PC-3 (cell line): ENCODE measurements around the gene KIFAP3. TPM values are rescaled to one million over a fixed set of nuclear protein-coding genes. Genes with fewer than 3 reads are reported as not detected.
"Not testable (repeated sequence)": the region's sequence is repeated elsewhere in the genome, so short reads cannot be mapped to it uniquely, and the experiment has no call there.

Source experiments
- ATAC-seq: fragments of 200-7000 bp; cut with Tn5 transposase; 2 replicates; pipeline ENCODE4 v1.9.1; 2020; ENCODE audit warnings: mild to moderate bottlenecking, moderate library complexity
- BruUV-seq: library from RNA; stranded (reverse); fragments of 400-500 nt; replicated peaks from 2 replicates; lab custom pipeline; 2021; lab: Mats Ljungman, UMichigan
- CTCF ChIA-PET: fragments of 300-600 bp; sonication (Branson Sonifier 250); formaldehyde crosslinking; loops from one replicate; lab custom pipeline; 2022; ENCODE audit warnings: antibody characterized with exemption; lab: Charles Lee
- POLR2A ChIA-PET: fragments of 300-600 bp; sonication (Branson Sonifier 250); formaldehyde crosslinking; loops from one replicate; lab custom pipeline; 2022; ENCODE audit warnings: antibody characterized with exemption; ENCODE audit not compliant: unreplicated experiment; lab: Charles Lee
- DNase-seq: peaks from one replicate; pipeline ENCODE4 v3.0.0-alpha.2; 2015
- H2AFZ ChIP-seq: fragments of 300-600 bp; sonication (generic); 2 replicates; pipeline ENCODE4 v1.6.0; 2016; ENCODE audit warnings: antibody characterized with exemption, low read length
- H3F3A ChIP-seq: fragments of 300-600 bp; sonication (generic); one replicate; pipeline ENCODE4 v1.6.0; 2017; ENCODE audit warnings: antibody characterized with exemption, low read length, control low read depth, mild to moderate bottlenecking; ENCODE audit not compliant: unreplicated experiment
- H3K27ac ChIP-seq: fragments of 300-600 bp; sonication (generic); 2 replicates; pipeline ENCODE4 v1.5.1; 2016; ENCODE audit warnings: mild to moderate bottlenecking, low read length
- H3K27me3 ChIP-seq: fragments of 300-600 bp; sonication (generic); 2 replicates; pipeline ENCODE4 v1.6.1; 2016; ENCODE audit warnings: low read length, mixed read lengths
- H3K36me3 ChIP-seq: fragments of 300-600 bp; sonication (generic); 2 replicates; pipeline ENCODE4 v1.6.1; 2016; ENCODE audit warnings: low read depth, mixed run types, low read length, mixed read lengths
- H3K4me1 ChIP-seq: fragments of 300-600 bp; sonication (generic); 2 replicates; pipeline ENCODE4 v1.5.1; 2016; ENCODE audit warnings: low read length; ENCODE audit not compliant: insufficient read depth
- H3K4me2 ChIP-seq: fragments of 300-600 bp; sonication (generic); 2 replicates; pipeline ENCODE4 v1.6.0; 2016; ENCODE audit warnings: low read length
- H3K4me3 ChIP-seq: fragments of 300-600 bp; sonication (generic); 2 replicates; pipeline ENCODE4 v1.5.1; 2016; ENCODE audit warnings: mild to moderate bottlenecking, low read length, mixed read lengths
- H3K79me2 ChIP-seq: fragments of 300-600 bp; sonication (generic); 2 replicates; pipeline ENCODE4 v1.6.1; 2017; ENCODE audit warnings: low read length, mixed read lengths
- H3K9ac ChIP-seq: fragments of 300-600 bp; sonication (generic); 2 replicates; pipeline ENCODE4 v1.6.0; 2016; ENCODE audit warnings: mild to moderate bottlenecking, low read length
- H3K9me2 ChIP-seq: fragments of 300-600 bp; sonication (generic); replicated peaks from 2 replicates; pipeline ENCODE4 v1.6.1; 2016; ENCODE audit warnings: mixed run types, low read length, mixed read lengths
- H3K9me3 ChIP-seq: fragments of 300-600 bp; sonication (generic); 2 replicates; pipeline ENCODE4 v1.6.1; 2016; ENCODE audit warnings: low read length, mixed read lengths
- H4K20me1 ChIP-seq: fragments of 300-600 bp; sonication (generic); 2 replicates; pipeline ENCODE4 v1.6.1; 2016; ENCODE audit warnings: low read length, mixed read lengths
- EZH2 ChIP-seq: fragments of 300-600 bp; sonication (generic); IDR thresholded peaks from one replicate; pipeline ENCODE4 v1.6.1; 2017; ENCODE audit warnings: antibody characterized with exemption, mild to moderate bottlenecking, low read length; ENCODE audit not compliant: unreplicated experiment
- EZH2phosphoT487 ChIP-seq: fragments of 300-600 bp; sonication (generic); IDR thresholded peaks from 2 replicates; pipeline ENCODE4 v1.6.1; 2018; ENCODE audit warnings: mild to moderate bottlenecking, antibody characterized with exemption, low read length, borderline replicate concordance
- intact Hi-C: fragments of 100-400 bp; cut with micrococcal nuclease; formaldehyde crosslinking; loops from 2 replicates; pipeline ENCODE4 v1.9.0; 2023
- total RNA-seq: library from RNA; depleted of rRNA; stranded (reverse); fragments of >200 nt; gene quantifications from 2 replicates; pipeline ENCODE4 v1.2.3, GENCODE V29; 2014
- TF ChIP-seq, protein P1 (sequence below): fragments of 300-600 bp; sonication (generic); conservative IDR thresholded peaks from 2 replicates; pipeline ENCODE4 v1.5.1; 2017; ENCODE audit warnings: antibody characterized with exemption, low read depth, mild to moderate bottlenecking, low read length

KIFAP3 gene
- total RNA-seq, 1 experiment from 2014 or later = 6.9 TPM

DNA sequence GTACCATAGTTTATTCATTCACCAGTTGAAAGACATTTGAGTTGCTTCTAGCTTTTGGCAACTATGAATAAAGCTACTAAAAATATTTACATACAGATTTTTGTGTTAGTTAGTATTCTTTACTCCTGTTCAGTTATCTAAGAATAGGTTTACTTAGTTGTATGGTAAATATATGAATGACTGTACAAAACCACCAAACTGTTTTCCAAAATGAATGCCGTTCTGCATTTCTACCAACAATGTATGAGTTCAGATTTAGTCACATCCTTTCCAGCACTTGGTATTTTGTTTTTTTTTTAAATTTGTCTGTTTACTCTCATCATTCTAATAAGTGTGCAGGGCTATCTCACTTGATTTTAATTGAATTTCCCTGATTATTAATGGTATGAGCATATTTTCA, 3.4 kb upstream of the KIFAP3 start:
- CTCF ChIA-PET = no interaction called here

DNA sequence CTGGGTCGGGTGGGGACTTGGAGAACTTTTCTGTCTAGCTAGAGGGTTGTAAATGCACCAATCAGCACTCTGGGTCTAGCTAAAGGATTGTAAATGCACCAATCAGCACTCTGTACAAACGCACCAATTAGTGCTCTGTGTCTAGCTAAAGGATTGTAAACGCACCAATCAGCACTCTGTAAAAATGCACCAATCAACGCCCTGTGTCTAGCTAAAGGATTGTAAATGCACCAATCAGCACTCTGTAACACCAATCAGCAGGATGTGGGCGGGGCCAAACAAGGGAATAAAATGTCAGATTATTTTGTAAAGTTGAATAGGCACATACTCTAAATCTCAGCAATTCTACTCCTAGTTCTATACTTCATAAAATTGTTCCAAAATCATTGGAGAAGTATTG, 2.5 kb upstream of the KIFAP3 start:
- H3K9me2 ChIP-seq, H3K9ac ChIP-seq, BruUV-seq, POLR2A ChIA-PET, H3K27me3 ChIP-seq, H2AFZ ChIP-seq, H3K9me3 ChIP-seq, H3K27ac ChIP-seq, H3K4me2 ChIP-seq, DNase-seq, H3K4me3 ChIP-seq, H3F3A ChIP-seq, H3K4me1 ChIP-seq, intact Hi-C loops, CTCF ChIA-PET, H3K36me3 ChIP-seq, ATAC-seq, H4K20me1 ChIP-seq: not testable (repeated sequence)
- H3K79me2 ChIP-seq = peaks cover 12% of the 10 kb centered on the region

More for the DNA sequence above, 3.4 kb upstream of the KIFAP3 start:
- Histone ChIP-seq H3K4me2 (no peak overlapping the region), H3K27me3 (no peaks in the 10 kb centered on the region), H3K27ac (peak overlapping the region; percentile 68; the same call in 1 of the 2 replicates), H3F3A (no peaks in the 10 kb centered on the region), H3K9me2 (no peaks in the 10 kb centered on the region), H3K4me3 (no peak overlapping the region), H3K9me3 (0 out of 2 replicates have a peak, but pooled peaks cover 4% of the 10 kb centered on the region), H2AFZ (no peak overlapping the region), H3K36me3 (no peaks in the 10 kb centered on the region), H3K9ac (no peak overlapping the region), H3K4me1 (peaks cover 10% of the 10 kb centered on the region; the same call in 1 of the 2 replicates), H4K20me1 (no peaks in the 10 kb centered on the region), H3K79me2 (peaks cover 11% of the 10 kb centered on the region)
- no TSS peak for BruUV-seq
- intact Hi-C loops = no loop called here
- ATAC-seq (peak; percentile 28), DNase-seq (peak; percentile 71)
- POLR2A ChIA-PET = no interaction called here
- TF ChIP-seq EZH2 (no peak), EZH2phosphoT487 (no peak)
- TF ChIP-seq, protein P1, sequence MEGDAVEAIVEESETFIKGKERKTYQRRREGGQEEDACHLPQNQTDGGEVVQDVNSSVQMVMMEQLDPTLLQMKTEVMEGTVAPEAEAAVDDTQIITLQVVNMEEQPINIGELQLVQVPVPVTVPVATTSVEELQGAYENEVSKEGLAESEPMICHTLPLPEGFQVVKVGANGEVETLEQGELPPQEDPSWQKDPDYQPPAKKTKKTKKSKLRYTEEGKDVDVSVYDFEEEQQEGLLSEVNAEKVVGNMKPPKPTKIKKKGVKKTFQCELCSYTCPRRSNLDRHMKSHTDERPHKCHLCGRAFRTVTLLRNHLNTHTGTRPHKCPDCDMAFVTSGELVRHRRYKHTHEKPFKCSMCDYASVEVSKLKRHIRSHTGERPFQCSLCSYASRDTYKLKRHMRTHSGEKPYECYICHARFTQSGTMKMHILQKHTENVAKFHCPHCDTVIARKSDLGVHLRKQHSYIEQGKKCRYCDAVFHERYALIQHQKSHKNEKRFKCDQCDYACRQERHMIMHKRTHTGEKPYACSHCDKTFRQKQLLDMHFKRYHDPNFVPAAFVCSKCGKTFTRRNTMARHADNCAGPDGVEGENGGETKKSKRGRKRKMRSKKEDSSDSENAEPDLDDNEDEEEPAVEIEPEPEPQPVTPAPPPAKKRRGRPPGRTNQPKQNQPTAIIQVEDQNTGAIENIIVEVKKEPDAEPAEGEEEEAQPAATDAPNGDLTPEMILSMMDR = no peak

DNA sequence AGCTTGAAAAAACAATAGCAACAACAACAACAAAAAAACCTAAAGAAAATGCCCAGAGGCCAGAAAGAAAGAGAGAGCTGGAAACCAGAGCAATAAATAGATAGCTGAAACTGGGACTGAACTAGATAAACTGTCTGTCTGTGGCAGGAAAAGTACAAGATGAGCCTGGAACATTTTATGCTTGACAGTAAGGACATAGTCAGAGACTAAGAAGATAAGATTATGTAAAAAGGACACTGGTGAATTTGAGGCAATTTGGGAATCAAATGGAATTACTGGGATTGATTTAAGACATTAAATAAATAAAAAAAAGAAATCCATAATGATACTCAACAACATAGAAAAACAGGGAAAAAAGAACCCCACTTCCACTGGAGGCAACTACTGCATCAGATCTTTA, 1.7 kb upstream of the KIFAP3 start:
- Histone ChIP-seq H3K4me3 (no peak overlapping the region), H3K4me1 (peaks cover 10% of the 10 kb centered on the region; the same call in 1 of the 2 replicates), H3K9me3 (0 out of 2 replicates have a peak, but pooled peaks cover 4% of the 10 kb centered on the region), H3K27me3 (no peaks in the 10 kb centered on the region), H3K9ac (no peak overlapping the region), H4K20me1 (no peaks in the 10 kb centered on the region), H3K27ac (no peak overlapping the region), H3K4me2 (no peak overlapping the region), H2AFZ (no peak overlapping the region), H3K36me3 (no peaks in the 10 kb centered on the region), H3F3A (no peaks in the 10 kb centered on the region), H3K79me2 (peaks cover 12% of the 10 kb centered on the region), H3K9me2 (no peaks in the 10 kb centered on the region)
- CTCF ChIA-PET = no interaction called here
- ATAC-seq (no peak), DNase-seq (no peak)
- POLR2A ChIA-PET = no interaction called here
- intact Hi-C loops = no loop called here
- BruUV-seq = no TSS peak
- no peak for TF ChIP-seq EZH2
- TF ChIP-seq, protein P1 = no peak
- no peak for TF ChIP-seq EZH2phosphoT487
